K562 (cell line): ENCODE data around the gene CFAP107.

ENCODE experiments used
- SIX5 ChIP-seq, 2 experiments: IDR thresholded peaks; 2 replicates each; pipeline ENCODE4 v1.6.1; 2011; ENCODE audit warnings: low read length in 2 of 2, borderline replicate concordance in 1 of 2, low read depth in 1 of 2, mild to moderate bottlenecking in 1 of 2, moderate library complexity in 1 of 2; ENCODE audit not compliant: insufficient read depth in 1 of 2
- TF ChIP-seq, protein P1 (sequence below): fragments of 250-450 bp; sonication (Bioruptor Pico); IDR thresholded peaks from 2 replicates; pipeline ENCODE4 v1.4.0; 2020; ENCODE audit warnings: mild to moderate bottlenecking, moderate library complexity

DNA sequence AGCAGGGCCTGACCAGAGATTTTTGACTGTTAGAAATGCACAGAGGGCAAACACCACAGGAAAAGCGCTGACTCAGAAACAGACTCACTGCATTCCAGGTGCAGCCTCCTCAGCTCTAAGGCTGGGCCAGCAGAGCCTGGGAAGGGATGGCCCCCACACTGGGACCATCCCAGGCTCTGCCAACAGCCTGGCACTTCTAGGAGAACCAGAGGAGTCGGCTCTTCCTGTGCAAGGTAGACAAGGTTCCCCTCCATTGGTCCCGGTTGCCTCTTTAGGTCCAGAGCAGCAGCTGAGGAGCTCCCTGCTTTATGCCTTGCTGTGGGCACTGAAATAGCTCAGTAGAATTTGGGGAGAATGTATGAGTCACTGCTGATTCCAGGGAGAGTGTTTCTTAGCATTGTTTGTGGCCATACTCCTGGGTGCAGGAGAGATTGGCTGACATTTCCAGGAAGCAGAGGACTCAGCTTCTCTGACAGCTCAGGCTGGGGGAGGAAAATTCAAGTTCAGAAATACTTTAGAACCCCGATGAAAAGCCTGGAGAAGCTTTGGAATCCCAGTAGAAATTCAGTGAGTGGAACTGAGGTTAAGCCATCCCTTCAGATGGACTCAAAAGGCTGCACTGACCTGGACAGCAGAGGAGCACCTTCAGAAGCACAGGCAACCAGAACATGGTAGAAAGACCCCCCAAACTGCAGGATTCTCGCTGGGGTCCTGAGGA lies 64.8 kb downstream of the CFAP107 start:
- no peak for TF ChIP-seq SIX5 (IDR thresholded peaks at IDR 0.05; ENCODE audit: borderline replicate concordance in 1 of 2, insufficient read depth in 1 of 2, low read depth in 1 of 2, low read length in 2 of 2)
- TF ChIP-seq, protein P1, sequence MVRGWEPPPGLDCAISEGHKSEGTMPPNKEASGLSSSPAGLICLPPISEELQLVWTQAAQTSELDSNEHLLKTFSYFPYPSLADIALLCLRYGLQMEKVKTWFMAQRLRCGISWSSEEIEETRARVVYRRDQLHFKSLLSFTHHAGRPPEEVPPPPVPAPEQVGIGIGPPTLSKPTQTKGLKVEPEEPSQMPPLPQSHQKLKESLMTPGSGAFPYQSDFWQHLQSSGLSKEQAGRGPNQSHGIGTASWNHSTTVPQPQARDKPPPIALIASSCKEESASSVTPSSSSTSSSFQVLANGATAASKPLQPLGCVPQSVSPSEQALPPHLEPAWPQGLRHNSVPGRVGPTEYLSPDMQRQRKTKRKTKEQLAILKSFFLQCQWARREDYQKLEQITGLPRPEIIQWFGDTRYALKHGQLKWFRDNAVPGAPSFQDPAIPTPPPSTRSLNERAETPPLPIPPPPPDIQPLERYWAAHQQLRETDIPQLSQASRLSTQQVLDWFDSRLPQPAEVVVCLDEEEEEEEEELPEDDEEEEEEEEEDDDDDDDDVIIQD (CRISPR knock-in tag): no peak
